Stimulated activated CD8-positive, alpha-beta memory T cell treated with anti-CD3 and anti-CD28 coated beads, Interleukin-4, amount 100 ng/mL, for 4 hours (primary cell): ENCODE measurements around the gene PUM2.
"Not testable (repeated sequence)": the region's sequence is repeated elsewhere in the genome, so short reads cannot be mapped to it uniquely, and the experiment has no call there.

Experiments used
- DNase-seq, 2 donors: peaks; one replicate each; pipeline ENCODE4 v3.0.0-alpha.2; 2020; ENCODE audit warnings: low read depth in 2 of 2, low spot score in 1 of 2

PUM2 gene

DNA sequence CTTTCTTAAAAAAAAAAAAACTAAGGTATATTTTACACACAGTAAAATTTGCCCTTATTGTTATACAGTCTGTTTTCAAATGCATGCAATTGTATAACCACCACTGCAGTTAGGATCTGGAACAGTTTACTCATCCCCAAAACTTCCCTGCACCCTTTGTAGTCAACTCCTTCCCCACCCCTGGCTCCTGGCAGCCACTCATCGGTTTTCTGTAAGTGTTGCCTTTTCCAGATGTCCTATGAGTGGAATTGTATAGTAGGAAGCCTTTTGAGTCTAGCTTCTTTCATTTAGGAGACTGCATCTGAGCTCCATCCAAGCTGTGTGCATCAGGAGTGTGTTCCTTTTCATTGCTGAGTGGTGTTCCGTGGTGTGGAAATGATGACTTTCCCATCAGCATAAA lies 116.0 kb downstream of the PUM2 start:
- DNase-seq, result not testable (repeated sequence)

DNA sequence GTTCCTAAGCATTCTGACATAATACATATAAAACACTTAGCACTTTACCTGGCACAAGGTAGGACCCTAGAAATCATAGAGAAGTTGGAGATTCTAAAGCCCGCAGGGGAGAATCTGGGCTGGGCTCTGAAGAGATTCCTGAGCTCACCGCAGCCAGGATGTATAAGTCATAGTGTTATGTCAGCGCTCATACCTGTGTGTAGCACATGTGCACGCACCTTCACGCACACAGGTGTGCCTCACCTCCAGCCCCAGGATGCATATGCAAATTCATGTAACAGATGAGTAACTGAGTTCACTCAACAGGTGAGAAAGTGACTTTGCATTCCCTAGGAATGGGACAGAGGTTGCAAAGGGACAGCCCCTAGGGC lies 117.8 kb downstream of the PUM2 start:
- DNase-seq, result no peak

DNA sequence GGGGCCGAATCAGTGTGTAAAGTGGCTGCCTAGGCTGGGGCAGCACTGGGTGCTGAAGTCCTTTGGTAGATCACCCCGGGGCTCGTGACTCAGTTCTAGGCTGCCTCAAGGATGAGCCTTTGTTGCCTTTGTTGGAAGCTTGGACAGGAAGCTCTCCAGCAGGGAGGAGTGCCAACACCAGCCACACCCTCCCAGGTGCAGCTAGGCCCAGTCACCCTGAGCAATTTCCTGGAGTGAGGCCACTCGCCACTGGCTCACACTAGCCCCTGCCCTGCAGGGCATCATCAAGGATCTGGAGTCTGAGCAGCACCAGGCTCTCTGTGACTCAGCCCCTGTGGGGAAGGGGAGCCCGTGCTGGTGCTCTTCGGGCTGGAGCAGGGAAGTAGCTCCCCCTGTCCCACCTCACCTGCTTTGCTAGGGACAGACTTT lies 119.0 kb downstream of the PUM2 start:
- no peak for DNase-seq

DNA sequence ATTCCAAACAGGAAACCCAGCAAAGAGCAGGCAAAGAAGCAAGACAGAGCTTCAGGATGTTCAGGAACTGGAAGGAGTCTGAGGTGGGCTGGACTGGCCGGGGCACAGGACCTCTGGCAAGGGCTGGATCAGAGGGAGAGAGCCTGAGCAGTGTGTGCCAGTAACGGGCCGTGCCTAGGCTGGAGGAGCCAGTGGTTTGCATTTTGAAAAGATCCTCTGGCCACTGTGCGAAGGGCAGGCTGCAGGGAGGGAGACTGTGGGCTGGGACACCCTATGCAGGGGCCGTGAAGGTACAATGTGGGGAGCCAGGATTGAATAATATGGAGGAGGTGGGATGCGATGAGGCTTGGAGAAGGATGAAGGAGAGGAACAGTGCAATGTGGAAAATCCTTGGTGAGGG lies 119.5 kb downstream of the PUM2 start:
- DNase-seq, result no peak

DNA sequence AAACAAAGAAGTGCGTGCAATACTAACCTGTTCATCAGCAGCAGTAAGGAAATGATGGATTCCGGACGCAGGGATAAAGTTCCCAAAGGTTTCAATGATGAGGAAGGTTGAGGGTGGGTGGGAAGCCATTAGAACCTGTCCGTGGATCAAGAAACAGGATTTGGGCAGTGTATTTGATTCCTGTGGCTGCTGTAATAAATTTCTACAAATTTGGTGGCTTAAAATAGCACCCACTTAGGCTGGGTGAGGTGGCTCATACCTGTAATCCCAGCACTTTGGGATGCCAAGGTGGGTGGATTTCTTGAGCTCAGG lies 120.6 kb downstream of the PUM2 start:
- no peak for DNase-seq

DNA sequence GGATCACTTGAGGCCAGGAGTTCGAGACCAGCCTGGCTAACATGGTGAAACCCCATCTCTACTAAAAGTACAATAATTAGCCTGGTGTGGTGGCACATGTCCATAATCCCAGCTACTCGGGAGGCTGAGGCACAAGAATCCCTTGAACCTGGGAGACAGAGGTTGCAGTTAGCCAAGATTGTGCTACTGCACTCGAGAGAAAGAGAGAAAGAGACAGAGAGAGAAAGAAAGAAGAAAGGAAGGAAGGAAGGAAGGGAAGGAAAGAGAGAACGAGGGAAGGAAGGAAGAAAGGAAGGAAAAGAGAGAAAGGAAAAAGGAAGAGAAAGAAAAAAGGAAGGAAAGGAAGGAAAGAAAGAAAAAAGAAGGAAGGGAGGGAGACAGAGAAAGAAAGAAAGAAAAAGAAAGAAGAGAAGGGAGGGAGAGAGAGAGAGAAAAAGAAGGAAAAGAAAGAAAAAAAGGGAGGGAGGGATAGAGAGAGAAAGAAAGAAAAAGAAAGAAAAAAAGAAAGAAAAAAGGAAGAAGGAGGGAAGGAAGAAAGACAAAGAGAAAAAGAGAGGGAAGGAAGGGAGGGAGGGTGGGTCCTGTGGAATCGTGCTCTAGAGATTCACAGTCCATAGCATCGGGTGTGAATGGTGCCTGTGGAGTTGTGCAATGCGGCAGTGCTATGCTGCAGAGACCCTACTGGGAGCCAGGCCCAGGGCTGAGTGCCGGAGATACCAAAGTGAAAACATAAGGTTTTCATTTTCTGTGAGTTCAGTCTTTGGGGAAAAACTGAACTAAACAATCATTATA lies 121.1 kb downstream of the PUM2 start:
- DNase-seq, result no peak

DNA sequence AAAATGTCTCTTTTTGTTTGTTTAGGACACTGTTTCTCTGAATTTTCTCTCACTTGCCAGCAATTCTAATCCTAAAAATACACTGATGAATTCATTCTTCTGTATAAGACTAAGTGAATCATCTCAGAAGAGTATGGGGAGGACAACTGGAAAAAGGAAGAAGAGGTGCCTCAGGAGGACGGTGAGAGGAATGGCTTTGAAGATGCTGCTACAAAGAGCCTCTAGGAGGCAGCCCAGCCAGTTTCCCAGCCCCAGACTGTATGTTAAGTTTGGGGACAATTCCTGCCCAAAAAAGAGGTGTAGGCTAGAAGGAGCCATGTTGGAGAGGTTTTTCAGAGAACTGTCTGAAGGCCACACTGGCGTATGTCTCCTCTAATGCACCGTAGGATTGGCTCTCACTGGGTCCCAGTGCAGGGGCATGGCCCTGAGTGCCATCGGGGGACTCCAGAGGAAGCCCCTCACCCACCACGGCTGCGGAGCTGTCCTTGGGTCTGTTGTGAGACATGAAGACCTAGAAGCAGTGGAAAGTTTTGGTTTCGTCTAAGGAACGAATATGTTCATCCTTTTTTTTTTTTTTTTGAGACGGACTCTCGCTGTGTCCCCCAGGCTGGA lies 122.6 kb downstream of the PUM2 start:
- DNase-seq, result no peak

DNA sequence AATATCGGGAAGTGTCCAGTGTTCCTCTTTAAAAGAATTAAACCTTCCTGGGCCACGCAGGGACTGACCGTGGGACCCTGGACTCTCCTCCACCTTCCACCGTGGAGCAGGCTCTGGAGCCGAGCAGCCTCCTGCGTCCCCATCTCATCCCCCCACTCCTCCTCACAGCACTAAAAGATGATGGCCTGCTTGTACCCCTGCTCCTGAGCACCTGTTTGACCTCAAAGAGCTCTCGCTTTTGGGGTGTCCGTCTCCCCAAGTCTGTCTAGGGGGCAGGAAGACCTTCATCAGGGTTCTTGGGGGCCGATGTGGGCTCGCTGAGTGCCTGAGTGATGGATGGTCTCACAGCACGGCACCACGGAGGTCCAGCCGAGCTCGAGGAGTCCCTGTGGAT lies 124.5 kb downstream of the PUM2 start:
- no peak for DNase-seq

DNA sequence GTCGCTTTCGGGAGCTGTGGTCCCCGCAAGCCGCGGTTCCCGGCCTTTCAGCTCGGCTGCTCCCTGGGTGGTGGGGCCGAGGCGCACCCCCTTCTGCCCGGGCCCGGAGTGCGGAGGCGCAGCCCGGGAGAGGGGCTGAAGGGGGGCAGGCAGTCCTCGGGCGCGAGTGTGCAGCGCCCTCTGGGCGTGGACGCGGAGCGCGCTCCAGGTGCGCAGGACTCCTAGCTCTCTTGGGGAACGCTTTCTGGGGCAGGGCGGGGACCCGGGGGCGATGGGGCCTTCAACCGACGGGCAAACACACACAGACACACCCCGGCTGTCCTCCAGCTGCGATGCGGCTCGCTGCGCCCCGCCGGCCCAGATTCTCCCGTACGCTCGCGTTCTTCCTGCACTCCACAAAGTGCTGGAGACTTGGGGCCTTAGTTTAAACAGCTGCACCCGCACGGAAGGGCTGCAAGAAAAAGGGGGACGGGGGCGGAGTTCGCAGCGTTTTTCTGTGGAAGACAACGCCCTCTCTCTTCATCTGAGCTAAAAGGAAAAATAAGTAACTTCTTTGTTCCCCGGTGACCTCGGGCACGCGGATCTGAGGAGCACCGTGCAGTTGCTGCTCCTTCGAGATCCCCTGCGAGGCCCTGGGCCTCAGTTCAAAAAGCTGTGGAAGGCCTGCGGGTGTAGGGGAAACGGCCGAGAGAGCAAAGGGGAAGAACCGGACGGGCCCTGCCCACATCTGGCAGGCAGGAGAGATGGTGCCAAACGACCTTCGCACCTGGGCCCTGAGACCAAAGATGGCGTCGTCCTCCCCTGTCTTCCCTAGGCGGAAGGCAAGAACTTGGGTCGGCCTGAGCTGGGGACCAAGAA lies 125.1 kb downstream of the PUM2 start:
- DNase-seq, result no peak

DNA sequence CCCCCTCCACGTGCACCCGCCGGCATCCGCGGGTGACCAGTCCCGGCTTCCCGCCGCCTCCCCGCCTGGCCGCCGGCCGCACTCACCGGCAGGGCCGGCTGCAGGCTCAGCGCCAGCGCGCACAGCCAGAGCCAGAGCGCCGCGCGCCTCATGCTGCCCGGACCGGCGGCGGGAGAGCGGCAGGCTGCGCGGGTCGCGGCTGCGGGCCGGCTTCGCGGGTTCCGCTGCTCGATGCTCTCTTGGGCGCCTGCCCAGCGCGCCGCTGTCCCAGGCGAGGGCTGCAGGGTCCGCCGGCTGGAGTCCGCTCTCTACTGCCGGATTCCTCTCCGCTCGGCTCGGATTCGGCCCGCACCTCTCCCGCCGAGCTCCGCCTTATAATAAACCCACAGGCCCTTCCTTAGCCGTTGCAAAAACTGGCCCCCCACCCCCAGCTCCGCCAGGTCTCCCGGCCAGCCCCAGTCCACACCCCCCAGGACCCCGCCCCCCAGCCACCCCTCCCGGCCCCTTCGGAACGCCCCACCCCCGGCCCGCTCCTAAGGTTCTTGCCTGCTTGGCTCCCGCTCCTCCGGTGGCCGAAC lies 125.8 kb downstream of the PUM2 start, which contains the start of gene SDC1:
Gene SDC1 (minus strand): TSS at position 415 of the 578 bp plus-strand sequence. CDS start 263 bp downstream, at position 152.
- DNase-seq, result no peak

DNA sequence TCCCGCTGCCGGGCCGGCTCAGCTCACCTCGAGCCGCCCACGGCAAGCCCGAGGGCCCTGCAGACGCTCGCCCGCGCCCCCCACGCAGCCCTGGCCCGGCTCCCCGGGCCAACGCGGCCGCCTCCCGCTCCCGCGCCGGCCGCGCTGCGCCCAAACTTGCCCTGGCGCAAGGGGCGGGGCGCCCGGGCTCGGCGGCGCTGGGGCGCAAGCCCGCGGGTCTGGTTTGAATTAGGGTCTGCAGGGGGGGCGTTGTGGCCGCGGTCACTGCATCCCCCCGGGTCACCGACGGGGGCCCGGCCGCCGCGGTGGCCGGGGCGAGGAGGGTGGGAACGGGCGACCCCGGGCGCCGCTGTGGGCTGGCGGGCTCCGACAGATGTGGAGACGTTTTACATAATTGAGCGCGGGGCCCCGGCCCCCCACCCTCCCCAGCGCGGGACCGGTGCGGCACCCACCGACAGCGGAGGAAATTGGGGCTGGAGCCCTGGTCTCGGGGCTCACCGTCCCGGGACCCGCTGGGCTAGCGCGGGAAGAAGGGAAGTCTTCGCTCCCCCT lies 126.4 kb downstream of the PUM2 start:
- DNase-seq, result no peak

DNA sequence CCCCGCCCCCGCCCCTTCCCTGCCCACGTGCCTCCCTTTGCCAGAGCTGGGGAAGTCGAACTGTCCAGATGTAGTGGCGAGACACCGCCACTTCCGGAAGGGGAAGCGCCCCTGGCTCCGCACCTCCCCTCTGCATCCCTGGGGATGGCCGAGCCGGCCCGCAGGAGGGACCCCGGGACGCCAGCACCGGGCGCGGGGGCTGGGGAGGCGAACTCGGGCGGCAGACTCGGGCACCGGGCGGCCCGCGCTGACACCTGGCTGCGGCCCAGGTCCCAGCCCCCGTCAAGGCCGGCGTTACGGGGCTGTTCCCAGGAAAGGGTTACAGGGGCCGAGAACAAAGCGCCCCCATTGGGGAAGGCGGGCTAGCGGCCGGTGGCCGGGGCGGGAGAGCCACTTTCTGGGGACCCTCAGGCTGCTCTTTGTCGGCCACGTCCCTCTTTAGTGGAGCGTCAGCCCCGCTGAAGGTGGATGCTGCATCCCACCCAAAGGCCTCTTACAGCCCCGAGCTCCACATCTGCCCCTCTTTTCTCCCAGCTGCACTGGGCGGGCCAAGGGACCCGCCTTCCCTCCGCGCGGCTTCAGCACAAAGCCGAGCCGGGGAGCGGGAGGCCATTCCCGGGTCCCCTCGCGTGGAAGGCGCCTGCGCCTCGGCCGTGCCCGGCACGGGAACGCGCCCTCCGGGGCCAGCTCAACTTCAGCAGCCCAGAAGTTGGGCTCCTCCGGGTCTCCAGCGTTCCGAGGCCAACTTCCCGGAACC lies 127.1 kb downstream of the PUM2 start:
- no peak for DNase-seq

DNA sequence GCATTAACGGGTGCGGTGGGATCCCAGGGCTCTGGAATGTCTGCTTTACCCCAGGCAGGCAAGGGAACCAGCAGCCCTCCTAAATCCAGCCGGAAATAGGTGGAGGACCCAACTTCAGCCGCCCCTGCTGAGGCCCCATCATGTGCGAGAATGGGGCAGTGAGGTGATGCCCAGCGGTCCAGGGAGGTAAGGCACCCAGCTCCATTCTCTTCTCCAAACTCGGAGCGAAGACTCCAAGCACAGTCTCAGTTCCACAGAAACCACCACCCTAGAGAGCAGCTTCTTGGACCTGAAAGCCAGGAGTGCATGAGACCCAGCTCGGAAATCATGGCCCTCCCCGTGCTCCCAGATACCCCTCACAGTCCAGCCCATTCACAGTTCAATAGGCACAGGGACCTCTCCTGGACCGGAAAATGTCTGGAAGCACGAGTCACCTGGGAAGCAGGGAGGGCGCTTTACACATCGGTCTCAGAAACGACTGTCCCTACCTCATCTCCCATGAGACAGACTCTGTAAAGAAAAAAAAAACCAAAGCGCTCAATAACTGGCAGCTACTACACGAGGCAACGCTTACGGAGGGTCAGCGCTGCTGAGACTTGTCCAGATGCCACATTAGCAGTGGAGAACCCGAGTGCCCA lies 127.8 kb downstream of the PUM2 start:
- DNase-seq, result no peak

DNA sequence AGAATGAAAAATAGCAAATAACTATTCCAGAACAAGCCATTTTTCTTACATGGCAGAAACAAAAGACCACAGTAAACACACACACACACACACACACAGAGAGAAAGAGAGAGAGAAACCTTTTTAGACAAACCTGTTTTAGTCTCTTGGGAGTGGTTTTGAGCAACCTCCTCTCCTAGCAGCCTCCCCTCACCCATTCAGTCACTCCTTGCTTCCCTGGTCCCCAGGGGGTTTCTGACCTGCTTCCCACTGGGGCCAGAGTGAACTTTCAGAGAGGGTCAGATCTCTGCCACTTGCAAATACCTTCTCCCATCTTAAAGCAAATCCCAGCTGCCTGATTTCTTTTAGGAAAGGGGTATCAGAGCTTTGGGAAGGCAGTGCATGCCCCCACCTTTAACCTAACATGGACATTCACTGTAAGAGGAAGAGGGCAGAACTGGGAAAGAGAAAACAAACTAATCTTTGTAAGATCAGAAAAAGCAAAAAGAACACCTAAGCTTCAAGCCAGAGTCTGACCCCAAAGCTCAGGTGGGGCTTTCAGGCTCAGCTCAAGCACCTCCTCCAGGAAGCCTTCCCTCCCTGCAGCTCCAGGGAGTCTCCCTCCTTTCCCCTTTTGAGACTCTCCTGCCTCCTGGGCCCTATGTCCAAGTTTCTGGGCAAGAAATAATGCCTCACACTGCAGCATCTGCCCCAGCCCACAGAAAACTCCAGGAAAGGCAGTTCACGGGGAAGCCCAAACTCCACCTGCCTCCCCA lies 128.5 kb downstream of the PUM2 start:
- DNase-seq, result no peak

DNA sequence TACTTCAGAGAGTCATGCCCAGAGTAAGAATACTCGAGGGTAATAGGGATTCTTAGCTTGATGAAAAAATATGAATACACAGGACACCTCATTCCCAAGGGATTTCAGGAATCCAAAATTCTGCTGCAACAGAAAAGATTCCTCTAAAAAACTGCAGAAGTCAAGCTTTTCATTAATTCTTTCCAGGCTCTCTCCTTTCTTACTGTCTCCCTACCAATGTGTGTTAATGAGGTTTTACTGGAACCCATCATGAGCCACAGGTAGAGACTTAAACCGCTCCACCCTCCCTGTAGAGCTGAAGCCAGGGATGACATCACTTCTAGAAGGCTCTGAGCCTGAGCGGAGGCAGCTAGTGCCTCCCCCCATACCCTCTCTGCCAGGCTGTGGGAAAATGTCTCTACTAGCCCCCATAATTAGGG lies 129.1 kb downstream of the PUM2 start:
- DNase-seq, result no peak

DNA sequence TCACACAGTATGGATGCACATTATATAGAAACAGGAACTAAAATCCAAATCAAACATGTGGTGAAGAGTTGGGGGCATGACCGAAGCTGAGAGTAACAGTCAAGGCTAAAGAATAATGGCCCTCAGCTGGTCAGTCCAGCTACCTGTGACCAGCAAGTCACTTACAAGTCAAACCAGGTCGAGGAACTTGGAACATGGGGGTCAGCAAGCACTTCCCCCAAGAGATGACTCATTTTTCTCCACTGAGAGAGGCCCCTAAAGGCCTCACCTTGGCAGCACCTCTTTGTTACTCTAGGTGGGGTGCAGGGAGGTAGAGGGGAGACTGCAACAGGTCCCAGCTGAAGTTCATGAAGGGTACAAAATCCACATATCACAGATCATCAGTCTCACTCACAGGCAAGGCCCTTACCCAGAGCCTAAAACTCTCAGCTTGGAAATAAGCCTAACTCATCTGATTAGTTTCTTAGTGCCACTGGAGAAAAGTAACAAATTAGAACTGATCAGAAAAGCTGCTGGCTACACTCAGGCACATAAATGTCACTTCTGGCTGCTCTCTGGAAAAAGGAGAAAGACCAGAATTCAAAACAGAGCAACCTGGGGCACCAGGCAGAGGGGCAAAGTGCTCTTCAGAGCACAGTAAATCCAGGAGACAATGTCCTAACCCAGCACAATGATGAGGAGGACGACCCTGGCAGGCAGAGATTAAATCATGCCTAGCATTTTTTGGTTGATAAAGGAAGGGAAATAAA lies 129.7 kb downstream of the PUM2 start:
- no peak for DNase-seq

DNA sequence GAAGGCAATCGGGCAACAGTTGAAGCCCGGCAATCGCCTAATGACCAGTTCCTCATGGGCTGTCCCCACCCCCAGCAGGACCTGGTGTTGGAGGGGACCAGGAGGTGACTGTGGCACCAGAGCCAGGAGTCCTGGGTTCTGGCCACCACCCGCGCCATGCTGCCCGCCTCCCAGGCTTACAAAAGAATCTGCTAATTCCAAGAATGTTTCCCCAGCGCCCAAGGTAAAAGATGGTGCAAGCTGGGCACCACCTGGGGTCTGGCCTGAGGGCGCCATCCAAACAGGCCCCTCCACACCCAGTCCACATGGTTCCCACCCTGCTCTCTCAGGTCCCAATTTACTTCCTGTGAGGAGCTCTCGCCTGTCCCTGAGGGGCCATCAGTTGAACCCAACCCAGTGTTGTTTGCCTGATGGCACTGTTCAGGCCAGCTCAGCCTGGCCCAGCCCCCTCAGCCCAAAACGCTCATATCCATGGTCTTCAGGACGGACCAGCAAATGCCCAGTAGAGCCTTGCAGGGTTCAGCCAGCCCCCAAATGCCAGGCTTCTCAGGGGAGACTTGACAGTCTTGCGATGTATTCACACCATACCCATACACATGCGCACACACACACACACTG lies 130.8 kb downstream of the PUM2 start:
- no peak for DNase-seq
